H1 (cell line): ENCODE data around the gene TMEM273. TPM values are rescaled to one million over a fixed set of nuclear protein-coding genes. Genes with fewer than 3 reads are reported as not detected.

Experiments used
- BCL11A ChIP-seq, 2 experiments: IDR thresholded peaks; one replicate each; pipeline ENCODE4 v1.6.1; 2011; ENCODE audit warnings: low read depth in 2 of 2, low read length in 2 of 2, mild to moderate bottlenecking in 2 of 2
- SP1 ChIP-seq: IDR thresholded peaks from 2 replicates; pipeline ENCODE4 v1.6.1; 2011; ENCODE audit warnings: low read depth, low read length
- TAF1 ChIP-seq: IDR thresholded peaks from 2 replicates; pipeline ENCODE4 v1.6.1; 2011; ENCODE audit warnings: mild to moderate bottlenecking, low read depth, low read length
- polyA plus RNA-seq, 7 experiments: library from polyadenylated mRNA; depleted of rRNA in 3 of 7; stranded (reverse) in 5 of 7; unstranded in 2 of 7; fragments of >200 nt in 5 of 7; fragments of 200-250 nt in 2 of 7; gene quantifications; 1 replicate in 5 of 7; 2 replicates in 1 of 7; 4 replicates in 1 of 7; pipeline versions ENCODE4 v1.2.1 to v1.2.3, GENCODE V29; 2011 to 2013; ENCODE audit warnings: missing spikeins in 2 of 7, mixed read lengths in 2 of 7
- total RNA-seq: library from RNA; stranded (reverse); fragmentation: NEBNext Ultra II Directional; extraction: Animal tissue kit (Norgen Biotek cat#: 25700); gene quantifications from 2 replicates; pipeline ENCODE4 v1.2.1, GENCODE V29; 2021
- TF ChIP-seq, protein P1 (sequence below): IDR thresholded peaks from 2 replicates; pipeline ENCODE4 v1.6.1; 2012; ENCODE audit warnings: inconsistent platforms

The TMEM273 gene
- total and polyA plus RNA-seq, 2 of the 8 experiments (the other 6 are each of a cell fraction or from before 2014, with no cell fraction given) = not detected

DNA sequence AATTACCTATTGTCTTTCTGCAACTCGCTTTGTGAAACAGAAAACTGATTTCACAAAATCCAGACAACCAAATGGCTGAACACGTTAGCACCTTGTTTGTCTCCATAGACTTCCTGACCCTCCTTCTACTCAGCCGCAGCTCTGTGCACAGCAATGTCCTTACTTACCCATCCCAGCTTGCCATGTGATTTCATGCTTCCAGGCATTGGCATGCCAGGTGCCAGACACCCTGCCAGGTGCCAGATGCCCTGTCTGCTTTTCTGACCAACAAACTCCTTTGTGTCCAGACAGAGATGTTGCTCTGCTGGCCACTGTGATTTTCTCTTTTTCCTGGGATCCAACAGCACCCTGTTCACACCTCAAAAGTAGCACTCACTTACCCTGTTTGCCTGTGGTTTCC, 38.3 kb downstream of the TMEM273 start (continued):
- TF ChIP-seq, protein P1, sequence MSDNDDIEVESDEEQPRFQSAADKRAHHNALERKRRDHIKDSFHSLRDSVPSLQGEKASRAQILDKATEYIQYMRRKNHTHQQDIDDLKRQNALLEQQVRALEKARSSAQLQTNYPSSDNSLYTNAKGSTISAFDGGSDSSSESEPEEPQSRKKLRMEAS = no peak
- no peak for TF ChIP-seq BCL11A (IDR thresholded peaks at IDR 0.05; ENCODE audit: low read depth in 2 of 2, low read length in 2 of 2)
- no peak for TF ChIP-seq TAF1
- TF ChIP-seq SP1 = no peak
